ENCODE measurements around the gene BSCL2. TPM values are rescaled to one million over a fixed set of nuclear protein-coding genes. Genes with fewer than 3 reads are reported as not detected.

The BSCL2 gene
- total and polyA plus RNA-seq, 2 of the 13 experiments (the other 11 are each of a cell fraction or from before 2014, with no cell fraction given) = 19.5 to 21.1 TPM

GRCh38 chr11:62727165-62727871 is 20.1 kb upstream of the BSCL2 start, which contains the start of gene HNRNPUL2 (continued):
- TF ChIP-seq, protein P1, sequence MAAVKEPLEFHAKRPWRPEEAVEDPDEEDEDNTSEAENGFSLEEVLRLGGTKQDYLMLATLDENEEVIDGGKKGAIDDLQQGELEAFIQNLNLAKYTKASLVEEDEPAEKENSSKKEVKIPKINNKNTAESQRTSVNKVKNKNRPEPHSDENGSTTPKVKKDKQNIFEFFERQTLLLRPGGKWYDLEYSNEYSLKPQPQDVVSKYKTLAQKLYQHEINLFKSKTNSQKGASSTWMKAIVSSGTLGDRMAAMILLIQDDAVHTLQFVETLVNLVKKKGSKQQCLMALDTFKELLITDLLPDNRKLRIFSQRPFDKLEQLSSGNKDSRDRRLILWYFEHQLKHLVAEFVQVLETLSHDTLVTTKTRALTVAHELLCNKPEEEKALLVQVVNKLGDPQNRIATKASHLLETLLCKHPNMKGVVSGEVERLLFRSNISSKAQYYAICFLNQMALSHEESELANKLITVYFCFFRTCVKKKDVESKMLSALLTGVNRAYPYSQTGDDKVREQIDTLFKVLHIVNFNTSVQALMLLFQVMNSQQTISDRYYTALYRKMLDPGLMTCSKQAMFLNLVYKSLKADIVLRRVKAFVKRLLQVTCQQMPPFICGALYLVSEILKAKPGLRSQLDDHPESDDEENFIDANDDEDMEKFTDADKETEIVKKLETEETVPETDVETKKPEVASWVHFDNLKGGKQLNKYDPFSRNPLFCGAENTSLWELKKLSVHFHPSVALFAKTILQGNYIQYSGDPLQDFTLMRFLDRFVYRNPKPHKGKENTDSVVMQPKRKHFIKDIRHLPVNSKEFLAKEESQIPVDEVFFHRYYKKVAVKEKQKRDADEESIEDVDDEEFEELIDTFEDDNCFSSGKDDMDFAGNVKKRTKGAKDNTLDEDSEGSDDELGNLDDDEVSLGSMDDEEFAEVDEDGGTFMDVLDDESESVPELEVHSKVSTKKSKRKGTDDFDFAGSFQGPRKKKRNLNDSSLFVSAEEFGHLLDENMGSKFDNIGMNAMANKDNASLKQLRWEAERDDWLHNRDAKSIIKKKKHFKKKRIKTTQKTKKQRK (IDR thresholded peaks at IDR 0.05; ENCODE audit: low read length) = no peak
- TF ChIP-seq ZNF274 (CRISPR knock-in tag; IDR thresholded peaks at IDR 0.05) = peak; percentile 80; the same call in 1 of the 2 replicates
- TF ChIP-seq RCOR2 (CRISPR knock-in tag; IDR thresholded peaks at IDR 0.05) = no peak
- TF ChIP-seq PRDM4 (CRISPR knock-in tag; IDR thresholded peaks at IDR 0.05; ENCODE audit: borderline replicate concordance) = no peak
- no peak for TF ChIP-seq ATF5 (CRISPR knock-in tag; IDR thresholded peaks at IDR 0.05; ENCODE audit: low read depth)
- peak; percentile 98 for TF ChIP-seq ZNF749 (CRISPR knock-in tag; IDR thresholded peaks at IDR 0.05; ENCODE audit: borderline replicate concordance)
- peak; percentile 89 for TF ChIP-seq GATAD1 (CRISPR knock-in tag; IDR thresholded peaks at IDR 0.05)
- peak; percentile 84 for TF ChIP-seq ZSCAN9 (CRISPR knock-in tag; IDR thresholded peaks at IDR 0.05; ENCODE audit: borderline replicate concordance)
- TF ChIP-seq, protein P2, sequence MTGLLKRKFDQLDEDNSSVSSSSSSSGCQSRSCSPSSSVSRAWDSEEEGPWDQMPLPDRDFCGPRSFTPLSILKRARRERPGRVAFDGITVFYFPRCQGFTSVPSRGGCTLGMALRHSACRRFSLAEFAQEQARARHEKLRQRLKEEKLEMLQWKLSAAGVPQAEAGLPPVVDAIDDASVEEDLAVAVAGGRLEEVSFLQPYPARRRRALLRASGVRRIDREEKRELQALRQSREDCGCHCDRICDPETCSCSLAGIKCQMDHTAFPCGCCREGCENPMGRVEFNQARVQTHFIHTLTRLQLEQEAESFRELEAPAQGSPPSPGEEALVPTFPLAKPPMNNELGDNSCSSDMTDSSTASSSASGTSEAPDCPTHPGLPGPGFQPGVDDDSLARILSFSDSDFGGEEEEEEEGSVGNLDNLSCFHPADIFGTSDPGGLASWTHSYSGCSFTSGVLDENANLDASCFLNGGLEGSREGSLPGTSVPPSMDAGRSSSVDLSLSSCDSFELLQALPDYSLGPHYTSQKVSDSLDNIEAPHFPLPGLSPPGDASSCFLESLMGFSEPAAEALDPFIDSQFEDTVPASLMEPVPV (CRISPR knock-in tag; IDR thresholded peaks at IDR 0.05) = peak; percentile 94
- TF ChIP-seq RFXAP (CRISPR knock-in tag; IDR thresholded peaks at IDR 0.05; ENCODE audit: borderline replicate concordance) = peak; percentile 100; the same call in 1 of the 2 replicates
- TF ChIP-seq SP2 (CRISPR knock-in tag; IDR thresholded peaks at IDR 0.05) = peak; percentile 88
- TF ChIP-seq FUBP1 (CRISPR knock-in tag; IDR thresholded peaks at IDR 0.05; ENCODE audit: borderline replicate concordance) = no peak; the same call in 1 of the 2 replicates
- TF ChIP-seq JARID2 (CRISPR knock-in tag; IDR thresholded peaks at IDR 0.05; ENCODE audit: insufficient replicate concordance) = no peak
- TF ChIP-seq, protein P3, sequence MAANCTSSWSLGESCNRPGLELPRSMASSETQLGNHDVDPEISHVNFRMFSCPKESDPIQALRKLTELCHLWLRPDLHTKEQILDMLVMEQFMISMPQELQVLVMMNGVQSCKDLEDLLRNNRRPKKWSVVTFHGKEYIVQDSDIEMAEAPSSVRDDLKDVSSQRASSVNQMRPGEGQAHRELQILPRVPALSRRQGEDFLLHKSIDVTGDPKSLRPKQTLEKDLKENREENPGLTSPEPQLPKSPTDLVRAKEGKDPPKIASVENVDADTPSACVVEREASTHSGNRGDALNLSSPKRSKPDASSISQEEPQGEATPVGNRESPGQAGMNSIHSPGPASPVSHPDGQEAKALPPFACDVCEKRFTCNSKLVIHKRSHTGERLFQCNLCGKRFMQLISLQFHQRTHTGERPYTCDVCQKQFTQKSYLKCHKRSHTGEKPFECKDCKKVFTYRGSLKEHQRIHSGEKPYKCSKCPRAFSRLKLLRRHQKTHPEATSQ (CRISPR knock-in tag; IDR thresholded peaks at IDR 0.05; ENCODE audit: borderline replicate concordance) = no peak
- no peak for TF ChIP-seq PRPF4 (IDR thresholded peaks at IDR 0.05; ENCODE audit: low read depth, low read length, poor library complexity, severe bottlenecking)
- TF ChIP-seq ZNF615 (CRISPR knock-in tag; IDR thresholded peaks at IDR 0.05; ENCODE audit: borderline replicate concordance) = no peak

Data from HepG2 (cell line).